Right lobe of liver (tissue), 4 donors: Measurements from ENCODE around the gene OLFML2B.

ENCODE experiments used
- CTCF ChIP-seq, 4 donors: fragments of 200-600 bp in 3 of 4; fragments of 450-650 bp in 1 of 4; IDR thresholded peaks; one replicate each; pipeline versions ENCODE4 v1.5.1 to v1.8.0; 2016 to 2022; ENCODE audit warnings: antibody characterized with exemption in 4 of 4, mild to moderate bottlenecking in 2 of 4
- POLR2A ChIP-seq: fragments of 450-650 bp; IDR thresholded peaks from one replicate; pipeline ENCODE4 v1.6.1; 2017; ENCODE audit warnings: antibody characterized with exemption, mild to moderate bottlenecking
- donor health status: DM: no; HTN: no; CAD: no.
- donor health status: DM: no; HTN: no; CAD: no.
- donor health status: DM: no; HTN: yes; CAD: no.

- TF ChIP-seq CTCF (IDR thresholded peaks at IDR 0.05) (no peak), POLR2A (no peak)
These were observed 43.8 kb upstream of the OLFML2B start for GRCh38 chr1:162067466-162067865.
